ENCODE results near the gene NR2F1-AS1. TPM values are rescaled to one million over a fixed set of nuclear protein-coding genes. Genes with fewer than 3 reads are reported as not detected.
"Not testable (repeated sequence)": the region's sequence is repeated elsewhere in the genome, so short reads cannot be mapped to it uniquely, and the experiment has no call there.

NR2F1-AS1 gene
- total RNA-seq, 6 experiments from 2014 or later = 22.9 to 26.2 (median 24.8) TPM

DNA sequence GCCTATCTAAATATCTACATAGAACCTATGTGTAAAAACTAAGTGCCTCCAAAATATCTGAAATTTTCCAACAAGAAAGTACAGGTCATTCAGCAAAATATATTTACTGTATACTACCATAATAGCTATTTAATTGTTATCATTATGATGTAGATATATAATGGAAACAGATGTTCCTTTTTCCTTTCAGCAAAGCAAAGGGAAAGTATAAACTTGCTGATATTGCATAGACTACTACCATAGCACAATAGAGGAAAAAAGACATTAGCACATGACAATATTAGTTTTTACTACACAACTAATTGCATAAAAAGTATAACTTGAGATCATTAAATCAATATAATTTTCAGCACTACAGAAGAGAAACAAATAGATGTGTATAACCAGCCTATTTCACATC, 14.9 kb downstream of the NR2F1-AS1 start:
- H3K36me3 Mint-ChIP-seq (ENCODE audit: low read depth) = peaks cover 17% of the 10 kb centered on the region
- H3K27ac Mint-ChIP-seq = no peak overlapping the region
- no peaks in the 10 kb centered on the region for H3K27me3 Mint-ChIP-seq (ENCODE audit: insufficient read depth)
- peaks cover under 1% of the 10 kb centered on the region for H3K9me3 Mint-ChIP-seq
- DNase-seq = no peak
- H3K4me1 Mint-ChIP-seq (ENCODE audit: low read depth) = peaks cover 11% of the 10 kb centered on the region
- no peak for TF ChIP-seq CTCF (IDR thresholded peaks at IDR 0.05)
- H3K4me3 Mint-ChIP-seq = no peak overlapping the region

DNA sequence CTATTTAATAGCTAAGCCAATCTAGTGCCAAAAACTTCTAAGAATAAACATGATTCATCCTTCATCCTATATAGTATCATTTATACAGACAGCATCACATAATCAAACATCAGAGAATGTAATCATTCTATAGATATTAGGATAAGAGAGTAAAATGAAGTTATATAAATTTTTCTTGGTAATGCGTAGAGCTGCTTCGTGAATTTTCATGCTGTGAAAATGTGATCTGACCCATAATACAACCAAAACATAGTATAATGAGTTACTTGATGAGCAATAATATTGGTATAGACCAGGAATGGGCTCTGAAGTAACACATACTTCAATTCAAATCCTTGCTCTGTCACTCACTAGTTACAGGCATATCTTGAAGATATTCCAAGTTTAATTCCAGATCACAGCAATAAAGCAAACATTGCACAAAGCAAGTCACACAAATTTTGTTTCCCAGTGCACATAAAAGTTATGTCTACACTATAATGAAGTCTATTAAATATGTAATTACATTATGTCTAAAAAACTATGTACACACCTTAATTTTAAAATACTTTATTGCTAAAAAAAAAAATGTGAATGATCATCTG, 23.9 kb downstream of the NR2F1-AS1 start:
- no peaks in the 10 kb centered on the region for H3K27me3 Mint-ChIP-seq (ENCODE audit: insufficient read depth)
- H3K36me3 Mint-ChIP-seq (ENCODE audit: low read depth) = peaks cover 31% of the 10 kb centered on the region
- DNase-seq = no peak
- no peaks in the 10 kb centered on the region for H3K9me3 Mint-ChIP-seq
- no peak for TF ChIP-seq CTCF (IDR thresholded peaks at IDR 0.05)
- H3K4me1 Mint-ChIP-seq (ENCODE audit: low read depth) = peaks cover 21% of the 10 kb centered on the region
- H3K4me3 Mint-ChIP-seq = no peak overlapping the region
- H3K27ac Mint-ChIP-seq = no peak overlapping the region

DNA sequence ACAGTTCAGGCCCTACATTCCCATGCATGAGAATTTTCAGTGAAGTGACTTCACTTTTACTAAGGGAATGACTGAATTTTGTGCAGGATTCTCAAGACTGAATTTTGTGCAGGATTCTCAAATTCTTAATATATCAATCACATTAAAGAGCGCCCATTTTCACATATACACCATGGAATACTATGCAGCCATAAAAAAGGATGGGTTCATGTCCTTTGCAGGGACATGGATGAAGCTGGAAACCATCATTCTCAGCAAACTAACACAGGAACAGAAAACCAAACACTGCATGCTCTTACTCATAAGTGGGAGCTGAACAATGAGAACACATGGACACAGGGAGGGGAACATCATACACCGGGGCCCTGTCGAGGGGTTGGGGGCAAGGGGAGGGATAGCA, 31.4 kb downstream of the NR2F1-AS1 start:
- H3K27me3 Mint-ChIP-seq (ENCODE audit: insufficient read depth); H3K4me3 Mint-ChIP-seq; DNase-seq; H3K9me3 Mint-ChIP-seq; H3K27ac Mint-ChIP-seq: not testable (repeated sequence)
- Mint-ChIP-seq H3K4me1 (ENCODE audit: low read depth) (peaks cover 12% of the 10 kb centered on the region), H3K36me3 (ENCODE audit: low read depth) (peaks cover 42% of the 10 kb centered on the region)

DNA sequence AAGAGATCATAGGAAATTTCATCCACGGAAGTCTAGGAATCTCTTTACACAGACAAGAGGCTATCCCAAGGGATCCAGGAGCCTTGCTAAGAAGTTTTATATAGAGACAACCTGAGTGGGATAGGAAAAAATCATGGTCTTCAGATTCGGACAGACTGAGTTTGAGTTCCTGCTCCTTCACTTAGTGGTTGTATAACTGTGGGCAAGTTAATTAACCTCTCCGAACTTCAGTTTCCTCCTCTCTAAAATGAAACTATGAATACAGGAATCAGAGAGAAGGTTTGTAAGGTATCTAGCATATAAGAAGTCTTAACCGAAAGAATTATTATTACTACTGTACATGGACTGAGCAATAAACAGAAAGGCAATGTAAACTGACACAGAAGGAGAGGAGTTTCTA, 35.1 kb downstream of the NR2F1-AS1 start:
- no peak for TF ChIP-seq CTCF (IDR thresholded peaks at IDR 0.05)
- H3K27me3 Mint-ChIP-seq (ENCODE audit: insufficient read depth) = no peaks in the 10 kb centered on the region
- peak overlapping the region; percentile 3; the same call in 1 of the 2 replicates for H3K27ac Mint-ChIP-seq
- peaks cover 12% of the 10 kb centered on the region for H3K4me1 Mint-ChIP-seq (ENCODE audit: low read depth)
- H3K36me3 Mint-ChIP-seq (ENCODE audit: low read depth) = peaks cover 42% of the 10 kb centered on the region
- no peak overlapping the region; the same call in 1 of the 2 replicates for H3K4me3 Mint-ChIP-seq
- no peak for DNase-seq
- H3K9me3 Mint-ChIP-seq = peaks cover 4% of the 10 kb centered on the region; the same call in 1 of the 2 replicates

GRCh38 chr5:93532370-93532769, 48.6 kb downstream of the NR2F1-AS1 start:
- TF ChIP-seq CTCF (IDR thresholded peaks at IDR 0.05) = no peak
- Mint-ChIP-seq H3K4me3 (no peak overlapping the region), H3K4me1 (ENCODE audit: low read depth) (peaks cover 24% of the 10 kb centered on the region), H3K27ac (no peak overlapping the region; the same call in 1 of the 2 replicates), H3K9me3 (peaks cover 24% of the 10 kb centered on the region), H3K27me3 (ENCODE audit: insufficient read depth) (no peaks in the 10 kb centered on the region), H3K36me3 (ENCODE audit: low read depth) (peaks cover 47% of the 10 kb centered on the region)
- peak; percentile 68 for DNase-seq

DNA sequence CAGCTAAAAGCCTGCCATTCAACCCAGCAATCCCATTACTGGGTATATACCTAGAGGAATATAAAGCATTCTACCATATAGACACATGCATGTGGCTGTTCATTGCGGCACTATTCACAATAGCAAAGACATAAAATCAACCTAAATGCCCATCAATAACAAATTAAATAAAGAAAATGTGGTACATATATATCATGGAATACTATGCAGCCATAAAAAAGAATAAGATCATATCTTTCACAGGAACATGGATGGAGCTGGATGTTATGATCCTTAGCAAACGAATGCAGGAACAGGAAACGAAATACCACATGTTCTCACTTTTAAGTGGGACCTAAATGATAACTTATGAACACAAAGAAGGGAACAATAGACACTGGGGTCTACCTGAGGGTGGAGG, 59.2 kb downstream of the NR2F1-AS1 start:
- not testable (repeated sequence) for H3K4me3 Mint-ChIP-seq; H3K27me3 Mint-ChIP-seq (ENCODE audit: insufficient read depth); H3K27ac Mint-ChIP-seq; DNase-seq
- peaks cover 33% of the 10 kb centered on the region for H3K4me1 Mint-ChIP-seq (ENCODE audit: low read depth)
- peaks cover 53% of the 10 kb centered on the region for H3K9me3 Mint-ChIP-seq
- peaks cover 65% of the 10 kb centered on the region for H3K36me3 Mint-ChIP-seq (ENCODE audit: low read depth)

Measured in HFFc6 (cell line).